Hippocampal formation (tissue), 2 donors: Measurements from ENCODE around the gene PTS.

Experiments
- DNase-seq, 2 donors: peaks; one replicate each; lab custom pipeline; 2025; lab: John Stamatoyannopoulos, UW

Gene PTS

GRCh38 chr11:112265659-112266409 lies 39.6 kb downstream of the PTS start:
- no peak for DNase-seq

- DNase-seq, result no peak
Observed at GRCh38 chr11:112266410-112266778, 40.2 kb downstream of the PTS start.

- no peak for DNase-seq
Observed at GRCh38 chr11:112267188-112267591, 41.0 kb downstream of the PTS start.

- no peak for DNase-seq
Observed at GRCh38 chr11:112268406-112268805, 42.2 kb downstream of the PTS start.

GRCh38 chr11:112269139-112269538 lies 42.9 kb downstream of the PTS start:
- no peak for DNase-seq

- no peak for DNase-seq
Observed at GRCh38 chr11:112270551-112271180, 44.4 kb downstream of the PTS start.

GRCh38 chr11:112271242-112271641 lies 45.0 kb downstream of the PTS start:
- no peak for DNase-seq

- DNase-seq, result no peak
Observed at GRCh38 chr11:112273066-112273465, 46.8 kb downstream of the PTS start.

- no peak for DNase-seq
Observed at GRCh38 chr11:112274007-112274783, 48.0 kb downstream of the PTS start.

- DNase-seq, result no peak
Observed at GRCh38 chr11:112277029-112277428, 50.8 kb downstream of the PTS start.

GRCh38 chr11:112277941-112278340 lies 51.7 kb downstream of the PTS start:
- DNase-seq, result no peak

GRCh38 chr11:112278803-112279202 lies 52.6 kb downstream of the PTS start:
- DNase-seq, result no peak

- DNase-seq, result peak; percentile 25 to 67
Observed at GRCh38 chr11:112279901-112280267, 53.7 kb downstream of the PTS start.

- DNase-seq, result peak; percentile 63 to 83
Observed at GRCh38 chr11:112280268-112281126, 54.3 kb downstream of the PTS start.

GRCh38 chr11:112281726-112282125 lies 55.5 kb downstream of the PTS start:
- no peak for DNase-seq
